Measurements from ENCODE around the gene EYS.

Gene EYS

DNA sequence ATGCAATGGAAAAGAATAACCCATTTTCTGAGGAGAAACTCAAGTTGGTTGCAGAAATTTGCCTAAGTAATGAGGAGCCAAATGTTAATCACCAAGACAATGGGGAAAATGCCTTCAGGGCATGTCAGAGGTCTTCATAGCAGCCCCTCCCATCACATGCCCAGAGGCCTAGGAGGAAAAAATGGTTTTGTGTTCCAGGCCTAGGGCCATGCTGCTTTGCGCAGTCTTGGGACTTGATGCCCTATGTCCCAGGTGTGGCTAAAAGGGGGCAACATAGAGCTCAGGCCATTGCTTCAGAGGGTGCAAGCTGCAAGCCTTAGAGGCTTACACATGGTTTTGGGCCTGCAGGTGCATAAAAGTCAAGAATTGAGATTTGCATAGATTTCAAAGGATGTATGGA, 485.9 kb downstream of the EYS start:
- no peak for DNase-seq (ENCODE audit: low read depth in 2 of 2)

DNA sequence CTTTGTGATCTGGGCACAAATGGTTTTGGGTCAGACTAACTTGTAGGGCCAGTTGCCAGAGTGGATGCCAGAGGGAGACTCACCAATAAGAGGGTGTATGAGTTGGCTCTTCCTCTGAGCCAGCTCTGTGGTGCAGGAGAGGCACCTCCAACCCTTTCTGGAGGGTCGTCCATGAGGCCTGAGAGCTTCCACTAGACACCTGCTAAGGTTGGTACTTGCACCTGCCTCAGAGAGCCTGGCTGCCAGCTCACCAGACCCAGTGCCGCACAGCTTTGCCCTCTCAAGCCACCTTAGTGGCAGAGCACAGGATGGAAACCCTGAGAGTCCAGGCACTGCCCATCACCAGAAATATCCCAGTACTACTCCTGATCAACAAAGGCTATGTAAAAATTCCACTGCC, 504.3 kb downstream of the EYS start:
- no peak for DNase-seq (ENCODE audit: low read depth in 2 of 2)

DNA sequence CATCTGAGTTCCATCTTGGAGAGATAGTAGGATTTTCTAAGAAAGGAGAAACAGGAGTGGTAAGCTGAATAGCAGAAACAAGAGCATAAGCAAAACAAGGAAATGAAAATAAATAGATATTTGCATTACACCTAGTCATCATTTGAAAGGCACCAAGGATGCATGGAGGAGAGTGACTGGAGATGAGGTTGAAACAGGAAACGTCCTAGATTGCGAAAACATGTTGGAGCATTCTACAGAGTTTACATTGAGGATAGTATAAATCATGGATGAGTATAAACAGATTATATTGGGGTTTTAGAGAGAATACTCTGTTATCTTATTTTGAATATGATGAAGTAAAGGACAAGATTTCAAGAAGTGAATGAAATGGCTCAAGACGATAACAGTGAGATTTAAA, 507.3 kb downstream of the EYS start:
- no peak for DNase-seq (ENCODE audit: low read depth in 2 of 2)

DNA sequence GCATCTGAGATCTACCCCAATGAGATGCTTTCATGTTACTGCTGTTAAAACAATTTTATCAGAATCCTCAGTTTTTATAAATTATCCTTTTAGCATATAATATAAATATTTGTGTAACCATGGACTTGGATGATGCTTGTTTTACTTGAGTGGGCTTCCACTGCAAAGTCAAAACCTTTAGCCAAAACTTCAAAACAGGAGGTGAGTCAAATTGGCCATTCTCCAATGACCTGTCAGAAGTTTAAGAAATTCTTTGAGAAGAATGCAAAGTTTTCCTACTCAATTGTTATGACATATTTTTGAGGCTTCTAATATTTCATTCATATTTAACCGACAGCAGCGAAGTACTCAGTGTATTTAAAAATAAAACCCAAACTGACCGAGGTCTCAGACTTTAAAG, 507.9 kb downstream of the EYS start:
- no peak for DNase-seq (ENCODE audit: low read depth in 2 of 2)

DNA sequence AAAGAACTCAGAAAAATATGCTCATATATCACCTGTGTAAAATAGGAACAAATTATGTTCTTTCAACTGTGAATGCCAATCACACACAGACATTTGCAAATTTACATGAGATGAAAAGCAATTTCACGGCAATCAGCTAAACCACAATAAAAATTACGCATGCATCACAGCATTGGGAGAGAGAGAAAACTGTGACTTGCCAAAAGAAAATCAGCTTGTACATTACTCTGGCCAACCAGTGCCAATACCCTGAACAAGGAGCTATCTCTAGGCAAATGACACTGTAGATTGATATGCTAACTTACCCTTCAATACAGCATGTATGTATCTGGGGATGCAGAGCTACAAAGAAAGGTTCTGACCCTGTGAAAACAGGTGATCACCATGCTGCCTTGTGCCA, 515.6 kb downstream of the EYS start:
- DNase-seq (ENCODE audit: low read depth in 2 of 2) = no peak

DNA sequence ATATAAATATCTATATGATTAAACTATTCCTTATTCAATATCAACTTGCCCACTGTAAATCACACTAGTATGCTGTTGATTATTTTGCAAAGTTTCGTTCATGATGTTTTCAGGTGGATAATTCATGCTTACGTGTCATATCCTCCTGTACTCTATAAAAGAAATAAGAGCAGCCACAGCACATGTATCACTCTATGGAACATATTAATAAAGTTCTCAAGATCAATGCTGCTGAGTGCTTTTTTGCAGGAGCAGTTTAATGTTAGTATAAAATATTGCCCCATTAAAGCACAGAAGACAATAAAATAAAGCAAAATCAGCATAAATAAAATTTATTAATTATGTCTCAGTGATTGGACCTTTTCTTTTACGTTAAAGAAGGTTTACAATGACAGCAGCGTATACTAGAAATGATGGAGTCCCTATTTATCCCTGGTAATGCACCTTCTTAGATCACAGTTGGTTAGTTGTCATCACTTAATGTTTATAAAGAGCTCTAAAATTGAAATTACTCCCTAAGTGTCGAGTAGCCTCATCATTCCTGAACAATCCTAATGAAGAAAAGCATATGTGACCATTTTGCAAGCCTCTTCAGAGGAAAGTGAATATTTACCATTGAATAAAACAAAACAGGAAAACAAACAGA, 517.7 kb downstream of the EYS start:
- no peak for DNase-seq (ENCODE audit: low read depth in 2 of 2)

DNA sequence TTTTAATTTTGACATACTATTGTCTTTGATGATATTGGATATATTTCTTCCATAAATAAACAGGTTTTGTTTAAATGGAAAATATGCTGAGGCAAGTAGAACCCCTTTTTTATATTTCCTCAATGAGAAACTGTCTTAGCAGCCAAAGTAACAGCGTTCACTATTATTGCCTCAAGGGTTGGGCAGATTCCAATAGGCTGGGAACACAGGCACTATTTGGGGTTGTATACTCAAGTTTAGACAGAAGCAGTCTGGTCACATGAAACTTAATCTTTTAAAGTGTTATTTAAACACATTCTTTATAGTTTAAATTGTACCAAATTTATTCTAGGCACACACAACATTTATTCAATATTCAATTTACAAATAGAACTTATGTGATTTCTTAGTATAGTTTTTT, 520.2 kb downstream of the EYS start:
- no peak for DNase-seq (ENCODE audit: low read depth in 2 of 2)

DNA sequence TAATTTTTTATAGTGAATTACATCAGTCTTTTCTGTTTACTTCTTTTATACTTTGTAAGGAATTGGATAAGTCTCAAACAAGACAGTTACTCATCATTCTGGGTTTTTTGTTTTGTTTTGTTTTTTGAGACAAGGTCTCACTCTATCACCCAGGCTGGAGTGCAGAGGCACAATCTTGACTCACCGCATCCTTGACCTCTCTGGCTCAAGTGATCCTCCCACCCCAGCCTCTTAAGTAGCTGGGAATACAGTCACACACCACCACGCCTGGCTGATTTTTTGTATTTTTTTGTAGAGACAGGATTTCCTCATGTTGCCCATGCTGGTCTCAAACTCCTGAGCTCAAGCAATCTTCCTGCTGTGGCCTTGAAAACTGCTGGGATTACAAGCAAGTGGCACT, 524.3 kb downstream of the EYS start:
- no peak for DNase-seq (ENCODE audit: low read depth in 2 of 2)

DNA sequence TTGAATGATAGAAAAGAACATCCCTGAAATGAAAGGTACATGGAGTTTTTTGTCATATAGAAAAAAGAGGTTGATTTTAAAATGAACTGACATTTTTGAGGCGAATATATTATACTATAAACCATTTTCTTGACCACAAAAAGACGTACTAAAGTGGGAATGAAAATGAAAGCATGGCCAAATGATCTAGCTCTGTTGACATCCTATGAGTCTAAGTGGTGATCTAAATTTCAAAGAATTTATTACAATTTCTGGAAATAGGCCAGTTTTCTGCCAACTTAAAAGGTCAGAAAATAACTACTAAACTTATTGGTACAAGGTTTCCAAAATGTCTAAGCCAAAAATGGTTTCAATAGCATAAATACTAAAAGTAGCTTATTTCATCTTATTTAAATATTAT, 536.8 kb downstream of the EYS start:
- no peak for DNase-seq (ENCODE audit: low read depth in 2 of 2)

DNA sequence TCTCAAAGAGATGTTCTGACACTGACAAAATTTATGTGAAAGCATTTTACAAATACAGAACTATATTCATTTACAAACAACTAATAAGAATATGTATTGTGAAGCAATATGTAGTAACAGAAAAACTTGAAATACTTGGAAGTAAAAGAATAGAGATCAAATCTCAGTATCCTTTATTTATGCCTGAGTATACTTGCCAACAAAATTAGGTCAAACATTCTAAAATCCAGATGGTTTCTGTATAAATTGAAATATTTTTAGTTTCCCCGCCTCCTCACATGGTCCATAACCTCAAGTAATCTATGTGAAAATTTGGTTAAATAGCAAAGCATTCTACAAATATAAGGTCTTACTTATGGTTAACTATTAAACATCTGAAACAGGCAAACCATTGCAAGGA, 545.4 kb downstream of the EYS start:
- no peak for DNase-seq (ENCODE audit: low read depth in 2 of 2)

DNA sequence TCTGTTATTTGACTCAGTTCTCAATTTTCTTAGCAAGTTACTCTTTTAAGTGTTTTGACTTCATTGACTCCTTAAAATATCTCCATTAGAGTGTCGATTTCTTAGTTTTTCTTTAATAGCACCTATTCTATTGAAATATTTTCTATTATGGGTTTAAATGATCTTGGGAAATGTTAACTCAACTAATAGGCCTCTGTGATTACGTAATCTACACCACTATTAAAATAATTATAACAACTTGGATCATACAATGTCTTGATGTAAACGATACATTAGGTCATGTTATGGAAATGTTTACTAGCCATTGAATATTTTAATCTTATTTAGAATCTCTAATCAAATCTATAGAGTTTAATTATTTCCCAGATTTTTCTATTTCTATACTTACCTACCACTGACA, 550.0 kb downstream of the EYS start:
- no peak for DNase-seq (ENCODE audit: low read depth in 2 of 2)

DNA sequence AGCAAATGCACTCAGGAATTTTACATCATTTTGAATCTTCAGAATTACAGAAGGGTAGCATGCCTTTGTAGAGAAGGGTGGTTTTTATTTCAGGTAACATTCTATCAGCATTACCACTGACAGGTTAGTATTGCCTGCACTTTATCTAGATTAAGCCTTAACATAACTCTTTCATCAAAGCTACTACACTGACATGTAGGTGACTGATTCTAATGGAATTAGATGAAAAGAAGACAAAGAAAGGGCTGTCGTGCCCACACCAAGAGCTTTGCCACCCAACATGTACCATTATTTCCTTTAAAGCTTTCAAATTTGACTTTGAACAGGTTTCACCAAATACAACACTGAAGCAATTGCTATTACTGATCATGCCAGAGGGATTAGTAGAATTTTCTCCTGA, 551.9 kb downstream of the EYS start:
- no peak for DNase-seq (ENCODE audit: low read depth in 2 of 2)

DNA sequence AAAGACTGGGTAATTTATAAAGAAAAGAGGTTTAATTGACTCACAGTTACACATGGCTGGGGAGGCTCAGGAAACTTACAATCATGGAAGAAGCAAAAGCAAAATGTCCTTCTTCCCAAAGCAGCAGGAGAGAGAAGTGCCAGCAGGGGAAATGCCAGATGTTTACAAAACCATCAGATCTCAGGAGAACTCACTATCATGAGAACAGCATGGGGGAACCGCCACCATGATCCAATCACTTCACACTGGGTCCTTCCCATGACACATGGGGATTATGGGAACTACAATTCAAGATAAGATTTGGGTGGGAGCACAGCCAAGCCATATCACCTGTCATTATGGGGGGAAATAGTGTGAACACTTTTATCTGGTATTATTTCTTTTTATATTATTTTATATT, 557.2 kb downstream of the EYS start:
- DNase-seq (ENCODE audit: low read depth in 2 of 2) = no peak

DNA sequence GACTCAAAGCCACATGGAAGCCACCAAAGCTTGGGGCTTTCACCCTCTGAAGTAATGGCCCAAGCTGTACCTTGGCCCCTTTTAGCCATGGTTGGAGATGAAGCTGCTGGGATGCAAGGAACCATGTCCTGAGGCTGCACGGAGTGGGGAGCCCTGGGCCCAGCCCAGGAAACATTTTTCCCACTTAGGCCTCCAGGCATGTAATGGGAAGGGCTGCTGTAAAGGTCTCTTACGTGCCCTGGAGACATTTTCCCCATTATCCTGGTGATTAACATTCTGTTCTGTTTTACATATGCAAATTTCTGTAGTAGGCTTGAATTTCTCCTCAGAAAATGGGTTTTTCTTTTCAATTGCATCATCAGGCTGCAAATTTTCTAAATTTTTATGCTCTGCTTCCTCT, 558.2 kb downstream of the EYS start:
- DNase-seq (ENCODE audit: low read depth in 2 of 2) = no peak

DNA sequence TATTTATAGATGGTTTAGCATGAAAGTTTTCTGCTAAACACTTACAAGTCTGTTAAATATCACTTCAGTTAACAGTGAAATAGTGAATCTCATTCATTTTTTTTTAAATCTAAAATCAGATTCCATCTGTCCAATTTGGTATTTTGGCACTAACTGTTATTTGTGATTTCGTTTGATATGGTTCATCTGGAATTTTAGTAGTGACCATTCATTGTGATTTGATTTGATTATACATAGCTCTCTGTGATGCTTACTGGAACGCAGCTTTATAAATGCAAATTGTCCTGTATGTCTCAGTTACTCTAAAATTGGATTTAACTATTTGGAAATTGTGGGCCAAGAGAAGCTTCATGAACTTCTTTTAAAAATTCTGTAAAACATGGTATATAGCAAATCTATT, 571.5 kb downstream of the EYS start:
- no peak for DNase-seq (ENCODE audit: low read depth in 2 of 2)

DNA sequence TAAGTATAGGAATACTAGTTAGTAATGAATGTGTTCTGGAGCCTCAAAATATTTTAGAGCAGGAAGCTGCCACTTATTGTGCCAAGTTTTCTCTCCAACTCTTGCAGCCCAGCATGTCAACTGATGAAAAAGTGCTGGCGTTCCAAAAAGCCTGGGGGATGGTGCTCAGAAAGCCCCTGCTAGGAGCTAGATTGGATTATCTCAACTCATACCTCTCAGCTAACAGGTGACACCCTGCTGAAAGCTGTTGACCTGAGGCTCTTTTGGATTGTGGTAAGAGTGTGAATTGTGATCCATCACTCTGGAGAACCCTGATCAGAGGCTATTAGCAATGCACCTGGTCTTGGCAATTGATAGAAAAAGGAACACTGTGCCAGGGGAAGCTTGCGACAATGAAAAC, 580.4 kb downstream of the EYS start:
- DNase-seq (ENCODE audit: low read depth in 2 of 2) = no peak

DNA sequence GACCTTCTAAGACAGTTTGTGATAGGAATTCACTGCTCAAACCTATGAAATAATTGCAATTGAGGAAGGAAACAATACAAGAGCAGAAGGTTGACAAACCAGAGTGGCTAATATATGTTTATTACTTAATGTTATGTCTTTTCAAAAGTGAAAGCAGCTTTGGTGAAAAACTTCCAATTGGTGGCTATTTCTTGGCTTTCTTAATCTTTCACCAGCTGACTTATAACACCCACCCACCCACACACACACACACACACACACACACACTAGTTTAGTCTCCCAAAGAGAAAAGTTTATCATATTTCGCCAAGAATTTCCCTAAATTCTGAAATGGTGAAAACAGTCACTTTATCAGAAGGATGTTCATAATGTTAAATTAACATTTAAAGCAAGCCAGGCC, 583.5 kb downstream of the EYS start:
- no peak for DNase-seq (ENCODE audit: low read depth in 2 of 2)

DNA sequence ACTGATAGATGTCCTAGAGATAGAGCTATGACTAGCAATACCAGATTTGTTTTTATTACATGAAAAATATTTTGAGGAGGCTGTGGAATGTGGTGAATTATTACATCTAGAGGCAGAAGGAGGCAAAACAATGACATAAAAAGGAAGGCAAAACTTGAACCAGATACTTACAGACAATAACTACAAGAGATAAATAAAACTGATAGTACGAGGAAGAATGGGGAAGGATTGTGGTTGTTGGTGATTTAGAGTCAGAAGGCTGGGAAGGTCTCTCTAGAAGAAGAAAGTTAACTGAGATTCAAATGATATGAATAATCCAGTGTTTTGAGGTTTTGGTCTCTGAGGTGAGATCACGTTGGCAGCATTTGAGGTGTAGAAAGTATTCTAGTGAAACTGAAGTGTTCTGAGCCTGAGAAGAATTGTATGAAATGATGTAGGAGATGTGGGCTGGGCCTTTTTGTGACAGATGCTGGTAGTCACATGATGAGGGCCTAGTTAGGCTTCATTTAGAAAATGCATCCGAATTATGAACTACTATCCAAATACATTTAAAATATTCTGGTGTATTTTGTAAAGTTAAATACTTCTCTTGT, 589.1 kb downstream of the EYS start:
- DNase-seq (ENCODE audit: low read depth in 2 of 2) = no peak

DNA sequence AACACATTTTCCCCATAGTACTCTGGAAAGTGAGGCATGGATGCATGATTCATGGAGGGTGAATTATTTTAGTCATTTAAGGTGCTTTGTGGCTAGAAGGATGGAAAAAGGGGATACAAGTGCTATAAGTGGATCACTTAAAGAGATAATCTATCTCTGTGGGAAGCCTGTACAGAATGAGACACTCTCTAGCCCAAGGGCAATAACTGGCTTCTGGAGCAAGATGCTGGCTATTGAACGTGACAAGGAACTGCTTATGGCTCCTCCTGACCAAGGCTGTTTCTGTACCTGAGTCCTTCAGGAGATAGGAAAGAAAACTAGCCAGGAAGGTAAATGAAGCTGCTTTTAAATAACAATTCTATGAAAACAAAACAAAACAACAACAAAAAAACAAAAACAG, 590.7 kb downstream of the EYS start:
- no peak for DNase-seq (ENCODE audit: low read depth in 2 of 2)

DNA sequence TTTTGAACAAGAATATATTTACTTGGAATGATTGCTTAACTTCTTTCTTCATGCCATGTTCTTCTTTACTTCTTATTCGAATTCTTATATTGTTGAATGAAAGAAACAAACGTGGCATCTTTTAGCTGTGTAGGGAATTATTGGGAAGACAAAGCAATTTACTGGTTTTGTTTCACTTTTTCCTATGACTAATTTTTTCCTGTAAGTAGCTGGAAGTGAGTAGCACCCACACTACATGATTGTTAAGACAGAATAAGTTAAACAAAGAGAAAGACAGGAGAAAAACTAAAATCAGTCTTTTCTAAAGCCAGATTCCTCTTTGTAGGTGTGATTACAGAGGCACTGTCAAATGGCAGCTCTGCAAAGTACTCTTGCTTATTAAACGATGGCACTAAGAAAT, 593.4 kb downstream of the EYS start:
- no peak for DNase-seq (ENCODE audit: low read depth in 2 of 2)

DNA sequence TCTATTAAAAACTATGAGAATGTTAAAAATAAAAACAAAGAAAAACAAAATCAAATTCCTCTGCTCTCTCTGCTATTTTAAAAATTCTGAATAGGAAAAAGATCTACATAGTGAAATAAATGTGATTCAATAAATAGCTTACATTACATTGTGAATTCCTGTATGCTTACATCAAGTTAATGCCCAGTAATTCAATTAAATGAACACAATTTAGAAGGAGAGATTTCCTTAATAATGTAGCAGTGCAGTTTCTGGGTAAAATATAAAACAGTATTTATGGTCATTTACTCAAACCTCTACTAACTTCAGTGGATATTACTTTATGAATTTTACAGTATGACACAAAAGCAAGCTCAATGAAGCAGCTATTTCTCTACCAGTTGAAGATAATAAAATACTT, 594.6 kb downstream of the EYS start:
- DNase-seq (ENCODE audit: low read depth in 2 of 2) = no peak

DNA sequence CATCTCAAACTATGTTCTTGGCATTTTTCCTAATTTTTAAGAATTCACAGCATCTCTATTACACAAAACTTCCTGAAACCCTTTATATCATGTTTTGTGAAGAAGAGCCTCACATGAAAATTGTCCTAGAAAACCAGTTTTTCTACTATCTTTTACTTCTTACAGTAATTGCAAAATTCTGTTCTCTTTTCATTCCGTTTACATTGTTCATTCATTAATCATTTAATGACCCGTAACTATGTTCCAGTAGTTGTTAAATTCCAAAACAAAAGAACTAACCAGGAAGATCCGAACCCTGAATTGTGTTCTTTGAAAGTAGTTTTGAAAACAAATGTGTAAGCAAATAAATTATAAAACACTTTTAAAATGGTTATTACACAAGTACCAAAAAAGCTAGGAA, 597.0 kb downstream of the EYS start:
- no peak for DNase-seq (ENCODE audit: low read depth in 2 of 2)

DNA sequence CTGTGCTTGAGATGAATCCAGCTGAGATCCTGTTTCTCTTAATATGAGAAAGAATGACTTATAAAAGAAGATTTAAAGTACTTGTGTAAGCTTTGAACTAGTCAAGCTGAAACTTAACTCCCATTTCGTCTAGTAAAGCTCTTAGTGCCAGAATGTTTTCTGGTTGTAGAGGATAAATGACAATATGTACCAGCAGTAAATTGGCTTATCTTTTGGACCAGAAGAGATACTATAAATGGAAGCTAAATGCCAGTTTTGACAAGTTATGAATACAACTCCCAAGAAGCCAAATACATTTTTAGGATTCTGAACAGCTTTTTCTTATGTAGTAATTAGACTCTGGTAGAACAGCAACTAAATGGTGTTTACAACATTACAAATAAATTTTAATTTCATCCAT, 608.7 kb downstream of the EYS start:
- DNase-seq (ENCODE audit: low read depth in 2 of 2) = no peak

DNA sequence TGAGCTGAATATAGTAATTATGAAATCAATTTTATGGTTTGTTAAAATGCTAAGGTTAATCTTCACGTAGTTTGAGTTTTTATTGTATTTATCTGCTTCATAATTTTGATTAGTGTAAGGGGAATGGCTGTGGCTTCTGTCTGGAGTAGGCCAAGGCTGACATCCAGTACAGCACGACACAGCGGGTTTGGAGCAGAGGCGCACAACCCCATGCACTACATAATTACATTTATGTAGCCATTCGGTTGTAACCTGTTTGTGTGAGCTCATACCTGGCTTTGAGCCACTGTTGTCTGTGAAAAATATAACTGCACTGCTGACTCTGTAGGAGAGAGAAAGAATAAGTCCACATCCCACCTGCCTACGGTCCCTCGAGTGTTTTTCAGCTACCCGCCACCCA, 615.5 kb downstream of the EYS start:
- no peak for DNase-seq (ENCODE audit: low read depth in 2 of 2)
